UCSD-AML1 (cell line): ENCODE data around the gene SUN2.

ENCODE experiments used
- DNase-seq: peaks from one replicate; lab custom pipeline; 2025; ENCODE audit not compliant: unreplicated experiment; lab: John Stamatoyannopoulos, UW

The SUN2 gene

DNA sequence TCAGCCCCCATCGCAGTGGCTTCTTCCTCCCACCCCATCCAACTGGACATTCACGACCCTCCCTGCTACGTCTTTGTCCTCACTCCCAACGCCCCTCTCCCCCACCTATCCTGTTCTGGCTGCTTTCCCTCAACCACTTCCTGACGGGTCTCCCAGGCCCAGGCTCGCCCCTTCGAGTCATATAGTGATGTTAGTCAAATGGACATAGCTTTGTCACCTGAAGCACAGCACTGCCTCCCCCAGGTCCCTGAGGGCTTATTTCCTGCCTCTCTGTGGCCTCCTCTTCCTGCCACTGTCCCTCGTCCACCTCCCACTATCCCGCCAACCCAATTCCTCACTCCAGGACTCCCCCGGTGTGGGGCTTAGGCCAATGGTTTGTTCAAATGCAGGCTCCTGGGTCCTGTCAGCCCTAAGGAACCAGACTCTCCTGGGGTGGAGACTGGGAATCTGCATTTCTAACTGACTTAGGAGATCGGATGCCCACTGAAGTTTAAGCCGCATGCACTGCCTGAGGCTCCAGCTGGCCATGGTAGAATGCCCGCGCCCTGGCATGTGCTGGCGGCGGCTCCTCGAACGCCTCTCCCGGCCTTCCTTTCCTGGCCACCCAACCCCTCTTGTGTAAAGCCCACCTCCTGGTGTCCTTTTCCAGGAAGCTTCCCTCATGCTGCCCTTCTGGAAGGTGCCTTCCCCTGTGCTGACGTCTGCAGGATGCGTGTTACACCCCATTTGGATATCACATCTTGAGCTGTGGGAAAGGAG lies 18.3 kb downstream of the SUN2 start:
- no peak for DNase-seq

DNA sequence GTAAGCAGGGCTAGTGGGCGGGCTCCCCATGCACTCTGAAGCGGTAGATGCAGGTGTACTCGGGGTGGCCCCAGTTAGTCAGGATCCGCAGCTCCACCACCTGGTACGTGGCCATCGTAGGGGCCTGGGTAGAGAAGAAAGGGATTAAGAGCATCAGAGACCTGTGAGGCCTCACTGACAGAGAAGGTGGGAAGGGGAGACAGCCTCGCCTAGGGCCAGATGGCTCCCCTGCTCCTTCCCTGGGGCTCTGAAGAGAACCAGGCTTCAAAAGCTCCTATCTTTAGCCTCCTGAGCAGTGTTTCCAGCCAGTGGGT lies 19.6 kb downstream of the SUN2 start:
- DNase-seq: no peak

DNA sequence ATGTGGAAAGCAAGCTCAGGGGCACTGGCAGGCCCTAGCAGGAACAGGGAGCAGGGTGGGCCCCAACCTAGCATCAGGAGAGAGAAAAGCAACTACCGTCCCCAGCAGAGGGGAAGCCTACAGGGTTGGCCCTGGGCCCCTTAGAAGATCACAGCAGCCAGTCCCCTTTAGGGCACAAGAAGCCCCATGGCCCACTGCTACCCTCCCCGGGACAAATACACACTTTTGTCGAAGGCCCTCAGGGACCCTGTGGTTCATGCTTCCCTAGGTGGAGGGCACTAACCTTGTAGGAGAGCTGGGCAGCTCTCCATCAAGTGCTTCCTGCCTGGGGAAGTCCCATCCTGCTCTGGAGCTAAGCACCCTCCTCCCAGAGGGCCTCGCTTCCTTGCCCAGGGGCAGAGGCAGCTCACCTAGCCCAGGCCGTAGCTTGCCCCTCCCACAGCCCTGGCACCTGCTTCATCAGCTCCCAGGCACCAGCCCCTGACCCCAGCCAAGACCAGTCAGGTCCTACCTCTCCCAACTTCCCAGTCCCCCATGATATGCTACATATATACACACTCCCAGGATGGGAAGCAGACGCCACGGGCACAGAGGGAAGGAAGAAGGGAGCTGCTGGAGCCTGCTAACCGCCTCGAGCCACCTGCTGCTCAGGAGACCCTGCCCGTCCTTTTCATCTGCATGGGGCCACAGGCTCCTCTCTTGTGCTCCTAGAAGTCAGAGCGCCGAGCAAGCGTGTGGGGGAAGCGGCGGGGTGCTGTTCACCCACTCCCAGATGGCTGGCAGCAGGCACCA lies 20.1 kb downstream of the SUN2 start:
- no peak for DNase-seq

GRCh38 chr22:38735126-38735464 lies 20.7 kb downstream of the SUN2 start:
- DNase-seq: no peak

GRCh38 chr22:38734421-38735100 lies 21.2 kb downstream of the SUN2 start:
- no peak for DNase-seq

DNA sequence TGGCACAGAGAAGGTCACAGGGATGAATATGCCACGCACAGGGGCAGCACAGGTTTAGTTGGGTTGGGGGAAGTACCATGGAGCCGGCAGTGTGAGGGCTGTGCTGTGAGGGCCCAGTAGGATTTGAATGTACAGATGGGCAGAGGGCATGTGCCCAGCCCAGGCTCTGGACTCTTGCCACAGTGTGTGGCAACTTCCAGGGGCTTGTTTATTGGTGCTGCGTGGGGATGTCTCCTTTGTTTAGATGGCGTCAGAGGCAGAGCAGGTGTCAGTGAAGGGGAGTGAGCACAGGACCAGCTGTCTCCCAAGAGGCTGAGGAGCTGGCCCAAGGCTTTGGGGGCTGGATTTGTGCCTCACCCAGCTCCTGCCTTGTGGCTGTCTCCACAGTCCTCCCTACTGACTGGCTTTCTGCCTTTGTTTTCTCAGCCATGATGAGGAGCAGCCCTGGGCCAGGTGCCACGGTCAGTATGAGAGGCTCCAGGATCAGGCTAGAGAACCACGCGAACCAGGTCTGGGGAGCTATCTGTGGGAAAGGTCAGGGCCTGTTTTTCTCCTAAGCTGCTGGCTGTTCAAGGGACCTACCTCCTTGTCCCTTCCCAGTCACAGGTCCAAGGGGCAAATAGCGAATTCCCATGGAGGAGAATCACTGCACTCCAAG lies 21.9 kb downstream of the SUN2 start:
- DNase-seq: no peak

GRCh38 chr22:38733329-38733723 lies 22.5 kb downstream of the SUN2 start:
- DNase-seq: peak; percentile 28

DNA sequence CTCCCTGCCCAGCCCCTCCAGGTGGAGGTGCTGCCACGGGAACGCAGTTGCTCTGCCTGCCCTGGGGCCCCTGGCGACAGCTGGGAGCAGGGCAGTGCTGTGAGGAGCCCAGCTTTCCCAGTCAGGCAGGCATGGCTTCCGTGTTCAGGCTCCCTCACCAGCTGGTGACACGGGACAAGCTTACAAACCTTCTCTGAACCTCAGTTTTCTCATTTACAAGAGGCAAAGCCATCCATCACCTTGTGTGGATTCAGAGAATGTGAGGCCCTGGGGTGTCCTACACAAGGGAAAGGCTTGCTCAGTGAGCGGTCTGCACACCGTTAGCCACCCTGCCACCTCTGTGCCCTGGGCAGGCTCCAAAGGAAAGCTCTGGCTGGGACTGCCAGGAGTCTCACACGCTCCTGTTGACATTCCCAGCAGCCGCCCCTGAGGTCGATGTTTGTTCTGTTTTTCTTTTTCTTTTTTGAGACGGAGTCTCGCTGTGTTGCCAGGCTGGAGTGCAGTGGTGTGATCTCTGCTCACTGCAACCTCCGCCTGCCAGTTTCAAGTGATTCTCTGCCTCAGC lies 23.5 kb downstream of the SUN2 start:
- DNase-seq: no peak

DNA sequence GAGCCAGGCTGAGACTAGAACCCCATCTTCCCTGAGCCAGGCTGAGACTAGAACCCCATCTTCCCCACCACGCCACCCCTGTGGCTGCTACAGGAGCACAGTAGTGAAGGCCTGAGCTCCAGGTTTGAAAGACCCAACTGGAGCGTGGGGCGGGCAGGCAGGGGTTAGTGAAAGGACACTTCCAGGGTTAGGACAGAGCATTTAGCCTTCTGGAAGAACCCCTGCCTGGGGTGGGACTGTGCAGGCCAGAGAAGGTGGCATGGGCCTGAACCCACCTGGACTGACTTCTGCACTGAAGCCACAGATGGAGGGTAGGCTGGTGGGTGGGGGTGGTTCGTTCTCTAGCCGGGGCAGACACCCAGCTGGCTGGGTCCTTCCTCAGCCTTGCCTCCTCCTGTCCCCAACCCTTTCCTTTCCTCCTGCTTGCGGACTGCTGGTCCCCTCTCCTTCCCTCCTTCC lies 24.1 kb downstream of the SUN2 start:
- DNase-seq: no peak

DNA sequence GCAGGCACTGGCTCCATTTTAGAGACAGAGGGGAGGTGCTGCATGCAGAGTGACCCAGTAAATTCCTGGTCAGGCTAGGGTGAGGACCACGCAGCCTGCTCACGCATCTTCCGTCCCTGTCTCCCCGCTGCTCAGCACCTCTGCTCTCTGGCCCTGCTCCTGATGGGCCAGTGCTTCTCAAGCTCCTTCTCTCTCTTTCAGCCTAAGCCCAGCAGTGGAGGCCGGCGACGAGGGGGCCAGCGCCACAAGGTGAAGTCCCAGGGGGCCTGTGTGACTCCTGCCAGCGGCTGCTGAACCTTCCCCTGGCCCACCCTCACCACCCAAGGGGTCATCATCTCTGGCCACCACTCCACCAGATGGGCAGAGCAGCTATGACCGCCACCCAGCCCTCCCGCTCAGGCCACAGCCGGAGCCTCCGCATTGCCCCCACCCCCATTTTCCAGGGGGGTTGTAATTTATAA lies 25.4 kb downstream of the SUN2 start:
- no peak for DNase-seq

DNA sequence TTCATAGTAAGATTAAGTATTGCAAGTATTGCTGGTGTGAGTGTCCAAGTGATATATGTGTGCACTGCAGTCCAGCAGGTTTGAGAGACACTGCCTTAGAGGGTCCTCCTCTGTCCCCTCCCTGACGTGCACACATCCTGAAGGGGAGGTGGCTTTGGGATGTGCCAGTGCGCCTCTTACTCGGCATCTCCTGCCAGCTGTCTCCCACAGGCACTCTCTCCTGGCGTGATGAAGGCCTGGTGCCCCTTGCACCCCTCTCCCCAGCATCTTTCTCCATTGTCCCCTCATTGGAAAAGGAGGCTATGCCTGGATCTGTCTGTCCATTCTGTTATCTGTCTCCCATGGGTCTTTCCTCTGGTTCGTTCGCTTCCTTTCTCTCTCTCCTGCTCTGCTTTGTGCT lies 25.9 kb downstream of the SUN2 start:
- DNase-seq: no peak

DNA sequence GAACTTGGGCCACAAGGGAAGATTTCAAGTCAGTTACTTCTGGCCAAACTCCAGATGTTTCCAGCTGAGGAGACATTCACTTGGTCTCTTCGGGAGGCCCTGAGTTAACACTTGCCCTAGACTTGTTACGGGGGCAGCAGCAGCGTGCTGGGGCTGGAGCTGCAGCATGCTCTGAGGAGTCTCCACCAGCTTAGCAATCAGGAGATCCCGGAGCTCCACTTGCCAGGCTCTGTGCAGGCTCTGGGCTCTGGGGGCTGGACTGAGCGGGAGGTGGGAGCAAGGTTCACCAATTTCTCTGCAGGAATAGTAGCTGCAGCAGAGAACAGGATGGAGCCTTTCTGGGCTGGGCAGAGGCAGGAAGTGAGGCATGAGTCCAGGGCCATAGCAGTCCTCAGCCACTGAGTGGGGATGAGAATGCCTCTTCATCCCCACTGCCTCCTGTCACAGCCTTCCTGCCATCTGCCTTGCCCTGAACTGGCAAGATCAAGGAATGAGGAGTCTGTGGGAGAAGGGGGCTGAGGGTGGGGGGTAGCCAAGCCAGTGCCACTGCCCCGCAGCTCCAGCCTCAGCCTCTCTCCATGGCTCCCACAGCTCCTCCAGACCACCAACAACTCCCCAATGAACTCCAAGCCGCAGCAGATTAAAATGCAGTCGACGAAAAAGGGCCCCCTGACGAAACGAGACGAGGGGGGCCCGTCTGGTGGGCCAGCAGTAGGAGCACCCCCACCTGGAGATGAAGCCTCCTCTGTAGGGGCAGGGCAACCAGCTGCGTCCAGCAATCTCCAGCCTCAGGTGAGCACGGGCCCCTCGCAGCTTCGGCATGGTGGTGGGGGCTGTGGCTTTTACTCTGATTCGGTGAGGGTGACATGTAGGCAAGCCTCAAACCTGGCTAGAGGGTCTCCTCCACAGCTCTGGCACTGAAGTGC lies 26.7 kb downstream of the SUN2 start:
- DNase-seq: no peak

DNA sequence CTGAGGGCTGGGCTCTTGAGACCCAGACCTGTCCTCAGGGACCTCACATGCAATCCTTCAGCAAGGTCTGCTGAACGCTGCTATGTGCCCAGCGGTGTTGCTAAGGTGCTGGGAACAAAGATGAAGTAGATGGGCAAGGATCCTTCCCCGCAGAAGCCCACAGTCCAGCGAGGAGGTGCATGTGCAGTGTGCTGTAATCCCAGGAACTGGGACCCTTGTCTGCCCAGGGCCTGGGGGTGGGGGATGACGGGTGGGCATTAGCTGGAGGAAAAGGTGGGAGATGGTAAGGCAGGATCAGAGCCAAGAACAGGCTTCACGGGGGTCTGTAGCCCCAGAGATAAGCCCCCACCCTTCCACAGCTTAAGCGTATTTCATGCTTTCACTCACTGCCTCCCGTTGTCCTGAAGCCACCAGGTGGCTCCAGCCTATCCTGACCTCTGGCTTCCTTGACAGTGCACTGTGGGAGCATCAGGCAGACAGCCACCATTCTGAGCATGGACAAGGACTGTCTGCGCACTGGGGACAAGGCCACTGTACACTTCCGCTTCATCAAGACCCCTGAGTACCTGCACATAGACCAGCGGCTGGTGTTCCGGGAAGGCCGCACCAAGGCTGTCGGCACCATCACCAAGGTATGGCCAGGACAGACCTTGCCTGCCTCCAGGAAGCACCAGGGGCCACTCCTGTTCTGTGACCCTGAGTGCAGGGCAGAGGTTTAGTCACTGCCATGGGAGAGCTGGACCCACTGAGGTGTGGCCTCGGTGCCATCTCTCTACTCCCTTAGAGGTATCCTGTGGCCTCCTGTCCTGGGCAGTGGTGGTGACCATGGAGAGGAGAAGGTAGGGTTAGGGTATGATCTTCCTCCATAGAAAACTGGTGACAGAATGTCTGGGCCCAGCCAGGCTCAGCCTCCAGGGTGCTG lies 28.0 kb downstream of the SUN2 start:
- no peak for DNase-seq

- no peak for DNase-seq
These were observed 28.7 kb downstream of the SUN2 start for GRCh38 chr22:38727123-38727522.

DNA sequence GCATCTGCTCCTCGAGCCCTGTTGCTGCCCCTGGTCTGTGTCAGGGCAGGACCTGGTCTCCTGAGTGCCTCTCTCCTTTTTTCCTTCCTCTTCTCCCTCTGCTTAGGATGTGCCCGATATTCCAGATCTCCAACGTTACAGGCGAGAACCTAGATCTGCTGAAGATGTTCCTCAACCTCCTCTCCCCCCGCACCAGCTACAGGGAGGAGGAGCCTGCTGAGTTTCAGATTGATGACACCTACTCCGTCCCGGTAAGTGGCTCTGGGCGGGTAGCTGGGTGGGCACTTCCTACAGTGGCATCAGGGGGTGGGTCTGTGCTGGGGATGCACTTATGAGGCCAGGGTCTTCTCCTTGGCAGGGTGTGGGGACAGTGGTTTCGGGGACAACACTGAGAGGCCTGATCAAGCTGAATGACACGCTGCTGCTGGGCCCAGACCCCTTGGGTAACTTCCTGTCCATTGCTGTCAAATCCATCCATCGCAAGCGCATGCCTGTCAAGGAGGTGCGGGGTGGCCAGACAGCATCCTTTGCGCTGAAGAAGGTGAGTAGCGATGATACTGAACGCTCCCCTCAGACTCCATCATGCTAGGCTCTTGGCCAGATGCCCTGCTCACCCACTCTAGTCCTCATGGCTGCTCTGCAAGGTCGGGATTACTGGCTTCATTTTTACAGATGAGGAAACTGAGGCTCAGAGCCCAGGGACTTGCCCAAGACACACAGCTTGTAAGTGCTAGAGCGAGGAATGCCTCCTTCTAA lies 29.7 kb downstream of the SUN2 start:
- no peak for DNase-seq

DNA sequence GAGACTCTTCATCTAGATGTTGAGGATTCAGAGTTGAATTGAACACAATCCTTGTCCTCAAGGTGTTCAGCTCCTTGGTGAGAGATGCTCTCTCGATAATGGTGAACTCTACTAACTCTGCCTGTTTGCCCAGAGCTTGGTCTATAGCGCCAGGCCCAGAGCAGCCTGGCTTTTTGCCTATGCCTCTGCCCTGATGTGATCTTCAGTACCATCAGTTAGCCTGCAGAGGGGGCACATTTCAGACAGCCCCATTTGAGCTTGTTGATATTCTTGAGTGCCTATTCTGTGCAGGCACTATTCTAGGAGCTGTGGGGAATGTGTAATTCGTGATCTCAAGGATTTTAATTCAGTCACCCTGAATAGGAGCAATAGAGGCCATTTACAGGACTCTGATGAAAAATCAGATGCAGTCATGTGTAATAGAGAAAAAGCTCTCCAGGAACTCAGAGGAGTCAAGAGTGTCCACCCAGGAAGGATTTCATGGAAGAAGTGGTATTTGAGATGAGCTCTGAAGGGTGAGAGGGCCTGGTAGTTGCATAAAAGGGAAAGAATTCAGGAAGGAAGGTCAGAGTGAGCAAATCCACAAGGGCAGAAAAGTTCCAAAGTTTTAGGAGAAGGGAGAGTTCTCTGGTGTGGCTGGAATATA lies 30.7 kb downstream of the SUN2 start:
- DNase-seq: no peak

DNA sequence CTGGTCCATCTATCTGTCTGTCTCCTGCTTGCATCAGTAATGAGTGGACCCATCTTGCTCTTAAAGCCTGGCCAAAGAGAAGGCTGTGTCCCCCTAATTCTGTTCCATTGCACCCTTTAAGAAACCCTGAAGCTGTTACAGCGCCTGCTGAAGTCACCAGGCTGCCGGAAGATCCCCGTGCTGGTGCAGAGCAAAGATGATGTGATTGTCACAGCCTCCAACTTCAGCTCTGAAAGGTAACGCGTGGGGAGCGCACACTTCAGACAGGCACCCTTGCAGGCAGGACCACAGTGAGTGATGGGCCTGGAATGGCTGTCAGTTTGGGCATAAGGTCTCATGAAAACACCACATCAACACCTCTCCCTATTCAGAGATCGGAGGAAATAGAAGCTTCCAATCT lies 31.6 kb downstream of the SUN2 start:
- DNase-seq: no peak

DNA sequence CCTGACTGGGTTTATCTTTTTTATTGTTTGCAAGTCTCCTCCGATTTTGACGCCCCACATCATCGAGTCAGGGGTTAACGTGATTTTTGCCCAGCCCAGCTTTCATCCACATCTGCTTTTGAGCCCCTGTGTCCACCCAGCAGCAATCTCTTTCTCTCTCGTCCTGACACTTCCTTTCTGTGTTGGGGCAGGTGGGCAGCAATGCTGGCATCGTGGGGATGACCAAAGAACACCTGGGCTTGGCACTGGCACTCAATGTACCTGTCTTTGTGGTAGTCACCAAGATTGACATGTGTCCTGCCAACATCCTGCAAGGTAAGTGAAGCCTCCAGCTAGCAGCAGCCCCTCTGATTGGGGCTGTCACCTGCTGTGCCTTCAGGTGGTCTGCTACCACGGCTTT lies 34.2 kb downstream of the SUN2 start:
- no peak for DNase-seq
